ENCODE data around the gene TUBB2A.

GRCh38 chr6:3205913-3206312 is 48.6 kb upstream of the TUBB2A start:
- TF ChIP-seq EP300 (IDR thresholded peaks at IDR 0.05) (no peak), CTCF (IDR thresholded peaks at IDR 0.05) (no peak)
